ENCODE measurements around the gene PWP2.

DNA sequence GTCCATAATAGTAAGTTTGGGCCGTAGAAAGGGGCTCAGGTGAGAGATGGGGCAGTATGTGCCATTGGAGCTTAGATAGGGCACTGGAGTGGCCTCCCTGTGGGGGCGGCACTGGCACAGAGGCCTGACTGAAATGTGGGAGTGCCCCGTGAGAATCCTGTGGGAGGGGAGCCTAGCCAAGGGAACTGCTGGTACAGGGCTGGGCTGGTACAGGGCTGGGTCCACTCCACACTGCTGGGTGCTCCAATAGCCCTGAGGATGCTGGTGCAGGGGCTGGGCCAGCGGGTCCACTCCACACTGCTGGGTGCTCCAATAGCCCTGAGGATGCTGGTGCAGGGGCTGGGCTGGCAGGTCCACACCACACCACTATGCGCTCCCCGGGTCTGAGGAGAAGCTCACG lies 44.8 kb upstream of the PWP2 start:
- TF ChIP-seq, protein P1, sequence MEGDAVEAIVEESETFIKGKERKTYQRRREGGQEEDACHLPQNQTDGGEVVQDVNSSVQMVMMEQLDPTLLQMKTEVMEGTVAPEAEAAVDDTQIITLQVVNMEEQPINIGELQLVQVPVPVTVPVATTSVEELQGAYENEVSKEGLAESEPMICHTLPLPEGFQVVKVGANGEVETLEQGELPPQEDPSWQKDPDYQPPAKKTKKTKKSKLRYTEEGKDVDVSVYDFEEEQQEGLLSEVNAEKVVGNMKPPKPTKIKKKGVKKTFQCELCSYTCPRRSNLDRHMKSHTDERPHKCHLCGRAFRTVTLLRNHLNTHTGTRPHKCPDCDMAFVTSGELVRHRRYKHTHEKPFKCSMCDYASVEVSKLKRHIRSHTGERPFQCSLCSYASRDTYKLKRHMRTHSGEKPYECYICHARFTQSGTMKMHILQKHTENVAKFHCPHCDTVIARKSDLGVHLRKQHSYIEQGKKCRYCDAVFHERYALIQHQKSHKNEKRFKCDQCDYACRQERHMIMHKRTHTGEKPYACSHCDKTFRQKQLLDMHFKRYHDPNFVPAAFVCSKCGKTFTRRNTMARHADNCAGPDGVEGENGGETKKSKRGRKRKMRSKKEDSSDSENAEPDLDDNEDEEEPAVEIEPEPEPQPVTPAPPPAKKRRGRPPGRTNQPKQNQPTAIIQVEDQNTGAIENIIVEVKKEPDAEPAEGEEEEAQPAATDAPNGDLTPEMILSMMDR (tag by site-specific recombination; IDR thresholded peaks at IDR 0.05): no peak
- TF ChIP-seq REST (tag by site-specific recombination; IDR thresholded peaks at IDR 0.05) (no peak), ZNF274 (IDR thresholded peaks at IDR 0.05; ENCODE audit: low read length) (no peak), ZNF274 (tag by site-specific recombination; IDR thresholded peaks at IDR 0.05; ENCODE audit: borderline replicate concordance) (no peak), ZIC2 (tag by site-specific recombination; IDR thresholded peaks at IDR 0.05) (no peak), HOXA7 (CRISPR knock-in tag; IDR thresholded peaks at IDR 0.05; ENCODE audit: borderline replicate concordance) (no peak), ZNF529 (tag by site-specific recombination; IDR thresholded peaks at IDR 0.05; ENCODE audit: insufficient replicate concordance) (no peak), ATF2 (tag by site-specific recombination; IDR thresholded peaks at IDR 0.05; ENCODE audit: low read depth) (no peak), SETDB1 (IDR thresholded peaks at IDR 0.05; ENCODE audit: insufficient read length, low read length) (no peak), KLF16 (tag by site-specific recombination; IDR thresholded peaks at IDR 0.05) (no peak), ZNF133 (tag by site-specific recombination; IDR thresholded peaks at IDR 0.05) (no peak)

All from HEK293 (cell line).